Measurements from ENCODE around the gene MCM10. TPM values are rescaled to one million over a fixed set of nuclear protein-coding genes. Genes with fewer than 3 reads are reported as not detected.

MCM10 gene
- total and polyA plus RNA-seq, 10 of the 15 experiments (the other 5 are each of a cell fraction or from before 2014, with no cell fraction given): 5.8 to 35.1 (median 23.7) TPM

GRCh38 chr10:13167568-13167967, 6.2 kb downstream of the MCM10 start:
- no peak for DNase-seq (ENCODE audit: low read depth, low spot score)
- Histone ChIP-seq H3K4me1 (ENCODE audit: control insufficient read depth, insufficient read depth, low read length) (peaks cover 1% of the 10 kb centered on the region), H2AFZ (ENCODE audit: control insufficient read depth, low read depth, low read length) (no peak overlapping the region), H3K9me3 (replicated peaks; ENCODE audit: control insufficient read depth, insufficient read depth, low read length) (no peaks in the 10 kb centered on the region), H3K9ac (ENCODE audit: control insufficient read depth, insufficient read depth, low read length) (no peak overlapping the region), H3K79me2 (ENCODE audit: control insufficient read depth, insufficient read depth, low read length) (peaks cover 3% of the 10 kb centered on the region), H3K4me3 (no peak overlapping the region), H3K36me3 (ENCODE audit: control insufficient read depth in 2 of 2, insufficient read depth in 2 of 2, low read length in 1 of 2) (peaks cover 4 to 6% of the 10 kb centered on the region in 2 experiments; a peak in 3 of 4 replicates), H4K20me1 (ENCODE audit: control insufficient read depth, insufficient read depth) (no peaks in the 10 kb centered on the region), H3K4me2 (ENCODE audit: control insufficient read depth, insufficient read depth) (no peak overlapping the region), H3K27me3 (replicated peaks in 1 of 2; ENCODE audit: control insufficient read depth in 2 of 2, insufficient read depth in 2 of 2, low read length in 1 of 2) (no peaks in the 10 kb centered on the region), H3K27ac (ENCODE audit: control insufficient read depth, insufficient read depth) (no peak overlapping the region)
- ChIA-PET SMC1A (ENCODE audit: uncharacterized antibody, unreplicated experiment) (no interaction called here), RAD21 (ENCODE audit: unreplicated experiment) (no interaction called here), CTCF (interaction anchor here (0.7 to 0.9 kb wide), 2 partner anchors 135 to 272 kb away, joined by 3 read pairs; no protein-coding TSS in a partner anchor), POLR2A (no interaction called here)
- ATAC-seq: no peak
- in situ Hi-C loops (cut with MboI): no loop called here
- no TSS peak for BruUV-seq (replicated peaks)
- FAIRE-seq: no peak
- no peak for TF ChIP-seq ATF7 (IDR thresholded peaks at IDR 0.05; ENCODE audit: low read depth)
- no peak for TF ChIP-seq USF2 (IDR thresholded peaks at IDR 0.05; ENCODE audit: borderline replicate concordance, low read depth, low read length)
- no peak for TF ChIP-seq MTA3 (IDR thresholded peaks at IDR 0.05; ENCODE audit: borderline replicate concordance, low read length)
- TF ChIP-seq SREBF1 (IDR thresholded peaks at IDR 0.05; ENCODE audit: low read length): no peak
- TF ChIP-seq SRF (IDR thresholded peaks at IDR 0.05; ENCODE audit: low read depth in 2 of 2, low read length in 2 of 2): no peak
- no peak for TF ChIP-seq SREBF2 (IDR thresholded peaks at IDR 0.05; ENCODE audit: low read length)
- no peak for TF ChIP-seq PML (IDR thresholded peaks at IDR 0.05; ENCODE audit: low read length)
- TF ChIP-seq CBX5 (IDR thresholded peaks at IDR 0.05; ENCODE audit: low read depth): no peak
- no peak for TF ChIP-seq NBN (IDR thresholded peaks at IDR 0.05)
- no peak for TF ChIP-seq POLR2AphosphoS5 (IDR thresholded peaks at IDR 0.05; ENCODE audit: low read length)
- TF ChIP-seq NRF1 (conservative IDR thresholded peaks at IDR 0.05; ENCODE audit: low read depth, low read length): no peak
- TF ChIP-seq SMAD5 (IDR thresholded peaks at IDR 0.05; ENCODE audit: low read depth): no peak
- TF ChIP-seq LARP7 (IDR thresholded peaks at IDR 0.05): no peak
- TF ChIP-seq FOXK2 (IDR thresholded peaks at IDR 0.05): no peak
- no peak for TF ChIP-seq MYB (IDR thresholded peaks at IDR 0.05; ENCODE audit: borderline replicate concordance, low read depth, low read length)
- TF ChIP-seq EZH2 (IDR thresholded peaks at IDR 0.05; ENCODE audit: borderline replicate concordance, control insufficient read depth, low read depth, low read length): no peak
- TF ChIP-seq EED (IDR thresholded peaks at IDR 0.05; ENCODE audit: low read depth): no peak
- no peak for TF ChIP-seq SMARCA5 (IDR thresholded peaks at IDR 0.05)
- intact Hi-C loops (cut with micrococcal nuclease; ENCODE audit: unreplicated experiment): loop anchor here (10.0 kb wide), 1 partner anchor 277 kb away; no protein-coding TSS in a partner anchor
- WGBS (ENCODE audit: insufficient coverage, insufficient replicate concordance, low lambda C conversion rate, missing lambda C conversion rate): 84% methylated on average over 7 of the region's 7 CpGs

Measured in GM12878 (cell line).